Mesenchymal stem cell (in vitro differentiated cells and primary cell): ENCODE data around the gene MPP4. TPM values are rescaled to one million over a fixed set of nuclear protein-coding genes. Genes with fewer than 3 reads are reported as not detected.
A peak's percentile ranks its signal among the peaks of the same experiment; 100 is the strongest.

ENCODE experiments used
- DNase-seq: peaks from one replicate; pipeline ENCODE4 v3.0.0-alpha.2; 2013
- H2AFZ ChIP-seq: one replicate; pipeline ENCODE4 v1.6.1; 2013; ENCODE audit warnings: low read depth, mild to moderate bottlenecking, control low read depth, inconsistent platforms, low read length, moderate library complexity
- H2AK5ac ChIP-seq: 2 replicates; pipeline ENCODE4 v1.6.1; 2013; ENCODE audit warnings: low read length, moderate library complexity, mild to moderate bottlenecking, inconsistent platforms; ENCODE audit not compliant: severe bottlenecking
- H2BK120ac ChIP-seq: one replicate; pipeline ENCODE4 v1.6.1; 2013; ENCODE audit warnings: low read depth, mild to moderate bottlenecking, inconsistent platforms, low read length, moderate library complexity
- H2BK12ac ChIP-seq, 2 experiments: one replicate each; pipeline ENCODE4 v1.6.1; 2013; ENCODE audit warnings: inconsistent platforms in 2 of 2, low read length in 2 of 2, mild to moderate bottlenecking in 2 of 2, moderate library complexity in 2 of 2, control low read depth in 1 of 2
- H2BK15ac ChIP-seq: one replicate; pipeline ENCODE4 v1.6.1; 2013; ENCODE audit warnings: mild to moderate bottlenecking, low read depth, inconsistent platforms; ENCODE audit not compliant: poor library complexity, severe bottlenecking
- H2BK5ac ChIP-seq: 2 replicates; pipeline ENCODE4 v1.6.1; 2013; ENCODE audit warnings: low read depth, mild to moderate bottlenecking, low read length, control low read depth, inconsistent platforms; ENCODE audit not compliant: poor library complexity, severe bottlenecking
- H3K14ac ChIP-seq, 2 experiments: one replicate each; pipeline ENCODE4 v1.6.1; 2013; ENCODE audit warnings: inconsistent platforms in 2 of 2, low read length in 2 of 2, control low read depth in 1 of 2, mild to moderate bottlenecking in 1 of 2, moderate library complexity in 1 of 2
- H3K18ac ChIP-seq, 2 experiments: one replicate each; pipeline ENCODE4 v1.6.1; 2013; ENCODE audit warnings: inconsistent platforms in 2 of 2, low read length in 2 of 2, control low read depth in 1 of 2, low read depth in 1 of 2, mild to moderate bottlenecking in 1 of 2
- H3K23ac ChIP-seq, 2 experiments: one replicate each; pipeline ENCODE4 v1.6.1; 2013; ENCODE audit warnings: inconsistent platforms in 2 of 2, low read length in 2 of 2, mild to moderate bottlenecking in 2 of 2, moderate library complexity in 2 of 2, control low read depth in 1 of 2
- H3K27ac ChIP-seq: 2 replicates; pipeline ENCODE4 v1.5.1; 2013; ENCODE audit warnings: mild to moderate bottlenecking, moderate library complexity, low read length, control low read depth, inconsistent platforms; ENCODE audit not compliant: poor library complexity, severe bottlenecking
- H3K27me3 ChIP-seq, 2 experiments: 2 replicates each; pipeline versions ENCODE4 v1.6.1 to v1.7.0; 2013; ENCODE audit warnings: low read length in 2 of 2, mild to moderate bottlenecking in 2 of 2, moderate library complexity in 2 of 2, control low read depth in 1 of 2, inconsistent platforms in 1 of 2; ENCODE audit not compliant: control insufficient read depth in 1 of 2, insufficient read depth in 1 of 2
- H3K36me3 ChIP-seq, 2 experiments: 2 replicates each; pipeline versions ENCODE4 v1.6.1 to v1.7.0; 2013; ENCODE audit warnings: low read length in 2 of 2, control low read depth in 1 of 2, inconsistent platforms in 1 of 2, low read depth in 1 of 2, mild to moderate bottlenecking in 1 of 2; ENCODE audit not compliant: insufficient read depth in 2 of 2, control insufficient read depth in 1 of 2
- H3K4ac ChIP-seq, 2 experiments: one replicate each; pipeline ENCODE4 v1.6.1; 2013; ENCODE audit warnings: inconsistent platforms in 2 of 2, low read length in 2 of 2, mild to moderate bottlenecking in 2 of 2, moderate library complexity in 2 of 2, control low read depth in 1 of 2, low read depth in 1 of 2
- H3K4me1 ChIP-seq: 2 replicates; pipeline ENCODE4 v1.6.1; 2013; ENCODE audit warnings: low read depth, low read length, control low read depth; ENCODE audit not compliant: control insufficient read depth, insufficient read depth
- H3K4me2 ChIP-seq: 2 replicates; pipeline ENCODE4 v1.6.1; 2013; ENCODE audit warnings: low read length, mild to moderate bottlenecking, inconsistent platforms; ENCODE audit not compliant: poor library complexity, severe bottlenecking
- H3K4me3 ChIP-seq, 2 experiments: 2 replicates each; pipeline versions ENCODE4 v1.5.1 to v1.7.0; 2013; ENCODE audit warnings: low read length in 2 of 2, mild to moderate bottlenecking in 2 of 2, control low read depth in 1 of 2, low read depth in 1 of 2; ENCODE audit not compliant: insufficient read depth in 1 of 2
- H3K79me1 ChIP-seq: replicated peaks from 2 replicates; pipeline ENCODE4 v1.6.1; 2013; ENCODE audit warnings: mild to moderate bottlenecking, control low read depth, low read length, inconsistent platforms; ENCODE audit not compliant: poor library complexity, severe bottlenecking
- H3K9ac ChIP-seq: 2 replicates; pipeline ENCODE4 v1.7.0; 2013; ENCODE audit warnings: mild to moderate bottlenecking, low read length, moderate library complexity
- H3K9me3 ChIP-seq: 2 replicates; pipeline ENCODE4 v1.7.0; 2013; ENCODE audit warnings: mild to moderate bottlenecking, low read length; ENCODE audit not compliant: control insufficient read depth
- H4K8ac ChIP-seq: one replicate; pipeline ENCODE4 v1.6.1; 2013; ENCODE audit warnings: inconsistent platforms, mild to moderate bottlenecking, low read length, moderate library complexity
- H4K91ac ChIP-seq: one replicate; pipeline ENCODE4 v1.6.1; 2013; ENCODE audit warnings: mild to moderate bottlenecking, low read length, inconsistent platforms
- WGBS: methylation state at CpG from one replicate; pipeline ENCODE4 v1.1.7; 2013; ENCODE audit warnings: mixed read lengths; 5-methylcytosine and 5-hydroxymethylcytosine counted together
- polyA plus RNA-seq, 2 experiments: library from polyadenylated mRNA; stranded (reverse); fragments of 200-250 nt; gene quantifications; one replicate each; pipeline ENCODE4 v1.2.3, GENCODE V29; 2013

The MPP4 gene
- polyA plus RNA-seq (2013, experiment 1 of 2): 0.51 TPM
- 0.40 TPM for polyA plus RNA-seq (2013, experiment 2 of 2)

DNA sequence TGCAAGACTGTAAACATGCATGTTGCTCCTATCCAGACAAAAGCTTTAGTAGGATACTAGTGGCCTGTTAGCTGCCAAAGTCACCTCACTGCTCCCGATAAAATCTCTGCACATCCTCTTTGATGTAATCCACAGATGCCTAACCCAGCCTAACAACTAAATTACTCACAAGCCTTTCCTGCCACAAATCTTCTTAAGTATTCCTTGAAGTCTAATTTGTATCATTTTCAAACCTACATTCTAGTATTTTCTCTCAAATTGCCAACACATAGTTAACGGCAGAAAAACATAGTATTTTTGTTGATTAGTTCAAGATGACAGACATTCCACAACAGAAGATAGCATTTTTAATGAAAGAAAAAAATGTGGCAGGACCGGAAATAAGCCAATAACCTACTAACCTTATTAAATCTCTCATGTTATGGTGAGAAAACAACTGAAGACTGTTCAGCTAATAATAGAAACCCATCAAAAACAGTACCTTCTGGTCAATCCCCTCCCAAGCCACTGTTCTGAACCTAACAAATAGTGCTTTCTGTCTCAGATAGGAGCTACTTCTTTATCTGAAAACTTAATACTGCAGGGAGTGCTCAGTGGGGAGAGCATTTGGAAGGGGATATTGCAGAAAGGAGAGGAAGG lies at the start of gene MPP4:
Gene MPP4, minus strand, starts transcription at position 57 of the 639 bp plus-strand sequence. CDS start 4,690 bp downstream, outside the sequence.
- H2BK15ac ChIP-seq: no peak within 1 kb of the TSS
- no peaks in the 10 kb centered on the region for H3K27me3 ChIP-seq
- no peaks in the 10 kb centered on the region for H3K9me3 ChIP-seq
- no peak within 1 kb of the TSS for H2BK120ac ChIP-seq
- H3K36me3 ChIP-seq: peaks cover 0 to 36% of the 10 kb centered on the region in 2 experiments
- DNase-seq: peak; percentile 75
- peak within 1 kb of the TSS; percentile 9 to 10 for H2BK12ac ChIP-seq
- H3K9ac ChIP-seq: peak within 1 kb of the TSS; percentile 77
- H2BK5ac ChIP-seq: peak within 1 kb of the TSS; percentile 39
- peaks cover 10% of the 10 kb centered on the region for H3K4me1 ChIP-seq
- peak within 1 kb of the TSS; percentile 60 for H2AK5ac ChIP-seq
- peak within 1 kb of the TSS; percentile 42 to 49 for H3K4ac ChIP-seq
- H3K27ac ChIP-seq: peak within 1 kb of the TSS; percentile 95
- no peak within 1 kb of the TSS for H3K23ac ChIP-seq
- peak within 1 kb of the TSS; percentile 75 for H4K8ac ChIP-seq
- peak within 1 kb of the TSS; percentile 26 to 35 for H3K18ac ChIP-seq
- peak within 1 kb of the TSS in 1 of 2 experiments; percentile 61 for H3K4me3 ChIP-seq
- peaks cover 3% of the 10 kb centered on the region for H3K79me1 ChIP-seq
- 8% methylated on average over 2 of the region's 3 CpGs for WGBS
- peak within 1 kb of the TSS; percentile 75 for H4K91ac ChIP-seq
- no peak within 1 kb of the TSS for H2AFZ ChIP-seq
- no peak within 1 kb of the TSS for H3K4me2 ChIP-seq
- H3K14ac ChIP-seq: no peak within 1 kb of the TSS

GRCh38 chr2:201746551-201746950 lies 48.1 kb upstream of the MPP4 start:
- DNase-seq: no peak
- H3K27me3 ChIP-seq: no peaks in the 10 kb centered on the region
- H4K91ac ChIP-seq: no peak overlapping the region
- no peak overlapping the region for H3K4ac ChIP-seq
- no peaks in the 10 kb centered on the region for H3K9me3 ChIP-seq
- peaks cover 13% of the 10 kb centered on the region for H3K79me1 ChIP-seq
- H3K14ac ChIP-seq: no peak overlapping the region
- 75% methylated on average over 5 of the region's 6 CpGs for WGBS
- no peak overlapping the region for H3K4me3 ChIP-seq
- H2BK5ac ChIP-seq: no peak overlapping the region
- H3K36me3 ChIP-seq: peaks cover 13 to 81% of the 10 kb centered on the region in 2 experiments
- H4K8ac ChIP-seq: no peak overlapping the region
- no peak overlapping the region for H3K9ac ChIP-seq
- no peak overlapping the region for H3K4me2 ChIP-seq
- no peak overlapping the region for H2BK15ac ChIP-seq
- no peak overlapping the region for H2BK12ac ChIP-seq
- H3K23ac ChIP-seq: no peak overlapping the region
- no peak overlapping the region for H2AK5ac ChIP-seq
- H3K18ac ChIP-seq: no peak overlapping the region
- H2BK120ac ChIP-seq: no peak overlapping the region
- no peak overlapping the region for H3K27ac ChIP-seq
- no peaks in the 10 kb centered on the region for H3K4me1 ChIP-seq
- no peak overlapping the region for H2AFZ ChIP-seq

- peaks cover 6% of the 10 kb centered on the region for H3K79me1 ChIP-seq
- no peak overlapping the region for H3K4me3 ChIP-seq
Observed at GRCh38 chr2:201735486-201735885, 37.0 kb upstream of the MPP4 start.

GRCh38 chr2:201734111-201734510 lies 35.7 kb upstream of the MPP4 start:
- H2BK120ac ChIP-seq: no peak overlapping the region
- H3K79me1 ChIP-seq: peaks cover 6% of the 10 kb centered on the region

More at GRCh38 chr2:201735486-201735885, 37.0 kb upstream of the MPP4 start:
- Histone ChIP-seq H4K8ac (no peak overlapping the region), H4K91ac (no peak overlapping the region), H2BK12ac (no peak overlapping the region), H3K14ac (no peak overlapping the region), H2AFZ (no peak overlapping the region), H3K4me1 (peaks cover 3% of the 10 kb centered on the region), H2BK5ac (no peak overlapping the region), H2BK120ac (no peak overlapping the region), H3K4ac (no peak overlapping the region), H3K36me3 (peaks cover 12 to 88% of the 10 kb centered on the region in 2 experiments), H3K9me3 (peaks cover 37% of the 10 kb centered on the region), H3K27ac (no peak overlapping the region), H2BK15ac (no peak overlapping the region), H3K9ac (no peak overlapping the region), H2AK5ac (no peak overlapping the region), H3K4me2 (no peak overlapping the region), H3K27me3 (no peaks in the 10 kb centered on the region), H3K18ac (no peak overlapping the region), H3K23ac (no peak overlapping the region)
- DNase-seq: no peak
- WGBS: 98% methylated on average over 1 of the region's 2 CpGs

More at GRCh38 chr2:201734111-201734510, 35.7 kb upstream of the MPP4 start:
- H3K23ac ChIP-seq: no peak overlapping the region
- H3K4me2 ChIP-seq: no peak overlapping the region
- no peak overlapping the region for H3K9ac ChIP-seq
- 100% methylated on average over 3 of the region's 4 CpGs for WGBS
- no peak overlapping the region for H3K14ac ChIP-seq
- no peak overlapping the region for H2AK5ac ChIP-seq
- H4K8ac ChIP-seq: no peak overlapping the region
- no peak overlapping the region for H3K4ac ChIP-seq
- H3K36me3 ChIP-seq: peaks cover 12 to 92% of the 10 kb centered on the region in 2 experiments
- no peak overlapping the region for H3K27ac ChIP-seq
- no peak overlapping the region for H2AFZ ChIP-seq
- no peaks in the 10 kb centered on the region for H3K27me3 ChIP-seq
- H3K4me1 ChIP-seq: peaks cover 3% of the 10 kb centered on the region
- H3K18ac ChIP-seq: no peak overlapping the region
- H3K4me3 ChIP-seq: no peak overlapping the region
- no peak overlapping the region for H2BK15ac ChIP-seq
- no peak overlapping the region for H2BK12ac ChIP-seq
- peaks cover 37% of the 10 kb centered on the region for H3K9me3 ChIP-seq
- H4K91ac ChIP-seq: no peak overlapping the region
- H2BK5ac ChIP-seq: no peak overlapping the region
- no peak for DNase-seq
